OCI-LY7 (cell line): ENCODE results near the gene NPDC1. TPM values are rescaled to one million over a fixed set of nuclear protein-coding genes. Genes with fewer than 3 reads are reported as not detected.

Experiments used
- BruUV-seq: library from RNA; stranded (reverse); fragments of 400-500 nt; replicated peaks from 2 replicates; lab custom pipeline; 2021; lab: Mats Ljungman, UMichigan
- CTCF ChIA-PET: fragments of 300-600 bp; sonication (Branson Sonifier 250); formaldehyde crosslinking; loops from one replicate; lab custom pipeline; 2022; ENCODE audit warnings: antibody characterized with exemption; ENCODE audit not compliant: unreplicated experiment; lab: Charles Lee
- POLR2A ChIA-PET: fragments of 300-600 bp; sonication (Branson Sonifier 250); formaldehyde crosslinking; loops from one replicate; lab custom pipeline; 2022; ENCODE audit warnings: antibody characterized with exemption; lab: Charles Lee
- DNase-seq: peaks from one replicate; pipeline ENCODE4 v3.0.0-alpha.2; 2015; ENCODE audit warnings: low spot score
- H2AFZ ChIP-seq: fragments of 200-600 bp; sonication (generic), shearing (Covaris generic); 2 replicates; pipeline ENCODE4 v1.6.1; 2014; ENCODE audit warnings: mild to moderate bottlenecking, antibody characterized with exemption, low read length, moderate library complexity
- H3K27ac ChIP-seq: fragments of 200-600 bp; sonication (generic); 2 replicates; pipeline ENCODE4 v1.5.1; 2014; ENCODE audit warnings: mixed run types, low read depth, mild to moderate bottlenecking, moderate library complexity, low read length, inconsistent platforms; ENCODE audit not compliant: poor library complexity, severe bottlenecking
- H3K36me3 ChIP-seq: fragments of 200-600 bp; sonication (generic); 2 replicates; pipeline ENCODE4 v1.6.1; 2014; ENCODE audit warnings: mild to moderate bottlenecking, antibody characterized with exemption, low read length, moderate library complexity, mixed read lengths; ENCODE audit not compliant: insufficient read depth
- H3K4me1 ChIP-seq: fragments of 200-600 bp; sonication (generic); 2 replicates; pipeline ENCODE4 v1.5.1; 2014; ENCODE audit warnings: mild to moderate bottlenecking, low read length; ENCODE audit not compliant: insufficient read depth, poor library complexity, severe bottlenecking
- H3K4me2 ChIP-seq: fragments of 200-600 bp; sonication (generic); 2 replicates; pipeline ENCODE4 v1.6.1; 2014; ENCODE audit warnings: mild to moderate bottlenecking, low read length
- H3K4me3 ChIP-seq: fragments of 200-600 bp; sonication (generic); 2 replicates; pipeline ENCODE4 v1.5.1; 2014; ENCODE audit warnings: mild to moderate bottlenecking, low read depth, low read length; ENCODE audit not compliant: poor library complexity, severe bottlenecking
- H3K79me2 ChIP-seq: fragments of 200-600 bp; sonication (generic); 2 replicates; pipeline ENCODE4 v1.6.1; 2016; ENCODE audit warnings: low read depth, mild to moderate bottlenecking, low read length, moderate library complexity, mixed read lengths; ENCODE audit not compliant: insufficient read depth
- H3K9me2 ChIP-seq: fragments of 200-600 bp; sonication (generic); 2 replicates; pipeline ENCODE4 v1.6.1; 2016; ENCODE audit warnings: mild to moderate bottlenecking, low read length, mixed read lengths; ENCODE audit not compliant: insufficient read depth
- H3K9me3 ChIP-seq: fragments of 200-600 bp; sonication (generic); 2 replicates; pipeline ENCODE4 v1.6.1; 2014; ENCODE audit warnings: mild to moderate bottlenecking, mixed run types, low read length, mixed read lengths
- H4K20me1 ChIP-seq: fragments of 200-600 bp; sonication (generic); 2 replicates; pipeline ENCODE4 v1.6.1; 2014; ENCODE audit warnings: mild to moderate bottlenecking, antibody characterized with exemption, low read length, moderate library complexity, mixed read lengths; ENCODE audit not compliant: insufficient read depth
- EZH2phosphoT487 ChIP-seq: fragments of 200-600 bp; sonication (generic); IDR thresholded peaks from 2 replicates; pipeline ENCODE4 v1.6.1; 2018; ENCODE audit warnings: low read depth, borderline replicate concordance, mild to moderate bottlenecking, mixed run types, antibody characterized with exemption, low read length, moderate library complexity, mixed read lengths
- intact Hi-C: fragments of 100-400 bp; cut with micrococcal nuclease; formaldehyde crosslinking; loops from one replicate; pipeline ENCODE4 v1.10.0; 2022; ENCODE audit not compliant: unreplicated experiment
- total RNA-seq, 2 experiments: library from RNA; depleted of rRNA in 1 of 2; stranded (reverse); fragments of >200 nt in 1 of 2; shearing (Covaris generic) in 1 of 2; gene quantifications; 2 replicates each; pipeline ENCODE4 v1.2.3, GENCODE V29; 2014 to 2022
- TF ChIP-seq, protein P1 (sequence below): fragments of 200-600 bp; sonication (generic); conservative IDR thresholded peaks from 2 replicates; pipeline ENCODE4 v1.5.1; 2014; ENCODE audit warnings: mild to moderate bottlenecking, antibody characterized with exemption, low read length, moderate library complexity, mixed read lengths

The NPDC1 gene
- total RNA-seq, 2 experiments from 2014 or later: 0.32 to 0.38 TPM

DNA sequence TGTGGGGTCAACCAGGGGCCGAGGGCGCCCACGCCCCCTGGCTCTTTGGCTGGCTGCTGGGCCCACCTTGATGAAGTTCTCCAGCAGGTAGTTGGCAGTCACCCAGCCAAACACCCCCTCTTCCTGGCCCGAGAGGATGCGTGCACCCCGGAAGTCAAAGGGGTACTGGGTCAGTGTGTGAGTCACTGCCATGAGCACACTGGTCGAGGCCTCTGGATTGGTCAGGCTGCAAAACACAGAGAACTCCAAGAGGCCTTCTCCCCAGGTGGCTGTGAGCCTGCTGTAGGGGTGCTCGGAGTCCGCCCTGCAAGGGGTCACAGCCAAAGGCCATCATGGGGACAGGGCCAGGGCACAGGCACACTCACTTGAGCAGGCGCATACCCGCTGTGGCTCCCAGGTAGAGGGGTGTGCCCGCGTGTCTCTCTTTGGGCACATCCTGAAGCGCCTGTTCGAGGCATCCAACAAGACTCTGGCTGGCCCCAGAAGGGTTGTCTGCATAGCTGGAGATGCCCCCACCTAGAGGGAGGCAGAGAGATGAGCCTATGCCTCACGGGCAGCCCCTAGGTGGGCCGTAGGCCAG lies 5.3 kb upstream of the NPDC1 start:
- DNase-seq: no peak
- no peak overlapping the region for H2AFZ ChIP-seq
- ChIA-PET CTCF (no interaction called here), POLR2A (no interaction called here)
- H3K4me2 ChIP-seq: no peak overlapping the region
- H3K4me3 ChIP-seq: no peak overlapping the region
- intact Hi-C loops: no loop called here
- no peaks in the 10 kb centered on the region for H3K9me2 ChIP-seq
- no peaks in the 10 kb centered on the region for H3K9me3 ChIP-seq
- BruUV-seq: no TSS peak
- H3K36me3 ChIP-seq: no peaks in the 10 kb centered on the region
- H3K27ac ChIP-seq: no peak overlapping the region
- TF ChIP-seq EZH2phosphoT487: no peak
- TF ChIP-seq, protein P1, sequence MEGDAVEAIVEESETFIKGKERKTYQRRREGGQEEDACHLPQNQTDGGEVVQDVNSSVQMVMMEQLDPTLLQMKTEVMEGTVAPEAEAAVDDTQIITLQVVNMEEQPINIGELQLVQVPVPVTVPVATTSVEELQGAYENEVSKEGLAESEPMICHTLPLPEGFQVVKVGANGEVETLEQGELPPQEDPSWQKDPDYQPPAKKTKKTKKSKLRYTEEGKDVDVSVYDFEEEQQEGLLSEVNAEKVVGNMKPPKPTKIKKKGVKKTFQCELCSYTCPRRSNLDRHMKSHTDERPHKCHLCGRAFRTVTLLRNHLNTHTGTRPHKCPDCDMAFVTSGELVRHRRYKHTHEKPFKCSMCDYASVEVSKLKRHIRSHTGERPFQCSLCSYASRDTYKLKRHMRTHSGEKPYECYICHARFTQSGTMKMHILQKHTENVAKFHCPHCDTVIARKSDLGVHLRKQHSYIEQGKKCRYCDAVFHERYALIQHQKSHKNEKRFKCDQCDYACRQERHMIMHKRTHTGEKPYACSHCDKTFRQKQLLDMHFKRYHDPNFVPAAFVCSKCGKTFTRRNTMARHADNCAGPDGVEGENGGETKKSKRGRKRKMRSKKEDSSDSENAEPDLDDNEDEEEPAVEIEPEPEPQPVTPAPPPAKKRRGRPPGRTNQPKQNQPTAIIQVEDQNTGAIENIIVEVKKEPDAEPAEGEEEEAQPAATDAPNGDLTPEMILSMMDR: no peak
- no peaks in the 10 kb centered on the region for H4K20me1 ChIP-seq
- peaks cover 2% of the 10 kb centered on the region for H3K4me1 ChIP-seq
- no peaks in the 10 kb centered on the region for H3K79me2 ChIP-seq

DNA sequence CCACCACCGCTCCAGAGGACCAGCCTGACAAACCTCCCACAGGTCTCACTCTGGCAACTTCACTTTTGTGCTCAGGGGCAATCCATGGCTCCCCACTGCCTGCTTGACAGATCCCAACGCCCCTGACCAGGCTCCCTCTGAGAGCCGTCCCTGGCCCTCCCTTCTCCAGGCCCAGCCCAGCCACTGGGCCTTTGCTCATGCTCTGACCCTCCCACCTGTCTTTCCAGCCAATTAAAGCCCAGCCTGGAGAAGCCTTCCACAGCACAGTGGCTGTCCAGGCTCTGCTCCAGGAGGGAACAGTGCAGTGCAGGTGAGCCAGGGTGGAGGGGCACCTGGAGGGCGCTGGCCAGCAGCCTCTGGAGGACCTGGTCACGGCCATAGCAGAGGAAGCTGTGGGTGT lies 4.6 kb upstream of the NPDC1 start:
- no TSS peak for BruUV-seq
- Histone ChIP-seq H3K9me3 (no peaks in the 10 kb centered on the region), H4K20me1 (no peaks in the 10 kb centered on the region), H3K79me2 (no peaks in the 10 kb centered on the region), H3K4me2 (no peak overlapping the region), H3K4me3 (no peak overlapping the region), H3K36me3 (no peaks in the 10 kb centered on the region), H3K4me1 (peaks cover 4% of the 10 kb centered on the region), H3K27ac (no peak overlapping the region), H3K9me2 (no peaks in the 10 kb centered on the region), H2AFZ (no peak overlapping the region)
- CTCF ChIA-PET: no interaction called here
- intact Hi-C loops: no loop called here
- POLR2A ChIA-PET: no interaction called here
- TF ChIP-seq, protein P1: no peak
- no peak for TF ChIP-seq EZH2phosphoT487
- no peak for DNase-seq
